Measurements from ENCODE around the gene ASL.

DNA sequence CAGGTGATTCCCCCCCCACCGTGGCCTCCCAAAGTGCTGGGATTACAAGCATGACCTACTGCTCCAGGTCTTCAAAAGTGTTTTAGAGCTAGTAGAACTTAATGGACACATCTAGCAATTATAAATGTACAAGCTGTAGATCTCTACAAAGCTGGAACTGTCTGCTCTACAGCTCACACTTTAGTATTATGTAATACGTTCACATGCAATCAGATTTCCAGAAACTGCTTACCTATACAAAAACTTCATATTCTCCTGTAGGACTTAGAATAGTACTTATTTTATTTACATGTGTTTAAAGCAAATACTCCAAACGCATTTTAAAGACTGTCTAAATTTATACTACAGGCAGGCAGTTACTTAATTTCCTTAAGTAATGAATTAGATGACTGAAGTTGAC is 39.2 kb upstream of the ASL start:
- no peak for TF ChIP-seq POLR2A (IDR thresholded peaks at IDR 0.05)
- TF ChIP-seq, protein P1, sequence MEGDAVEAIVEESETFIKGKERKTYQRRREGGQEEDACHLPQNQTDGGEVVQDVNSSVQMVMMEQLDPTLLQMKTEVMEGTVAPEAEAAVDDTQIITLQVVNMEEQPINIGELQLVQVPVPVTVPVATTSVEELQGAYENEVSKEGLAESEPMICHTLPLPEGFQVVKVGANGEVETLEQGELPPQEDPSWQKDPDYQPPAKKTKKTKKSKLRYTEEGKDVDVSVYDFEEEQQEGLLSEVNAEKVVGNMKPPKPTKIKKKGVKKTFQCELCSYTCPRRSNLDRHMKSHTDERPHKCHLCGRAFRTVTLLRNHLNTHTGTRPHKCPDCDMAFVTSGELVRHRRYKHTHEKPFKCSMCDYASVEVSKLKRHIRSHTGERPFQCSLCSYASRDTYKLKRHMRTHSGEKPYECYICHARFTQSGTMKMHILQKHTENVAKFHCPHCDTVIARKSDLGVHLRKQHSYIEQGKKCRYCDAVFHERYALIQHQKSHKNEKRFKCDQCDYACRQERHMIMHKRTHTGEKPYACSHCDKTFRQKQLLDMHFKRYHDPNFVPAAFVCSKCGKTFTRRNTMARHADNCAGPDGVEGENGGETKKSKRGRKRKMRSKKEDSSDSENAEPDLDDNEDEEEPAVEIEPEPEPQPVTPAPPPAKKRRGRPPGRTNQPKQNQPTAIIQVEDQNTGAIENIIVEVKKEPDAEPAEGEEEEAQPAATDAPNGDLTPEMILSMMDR (IDR thresholded peaks at IDR 0.05), result no peak

Data from body of pancreas (tissue), 4 donors.